Measurements from ENCODE around the gene CLEC9A.

The CLEC9A gene

DNA sequence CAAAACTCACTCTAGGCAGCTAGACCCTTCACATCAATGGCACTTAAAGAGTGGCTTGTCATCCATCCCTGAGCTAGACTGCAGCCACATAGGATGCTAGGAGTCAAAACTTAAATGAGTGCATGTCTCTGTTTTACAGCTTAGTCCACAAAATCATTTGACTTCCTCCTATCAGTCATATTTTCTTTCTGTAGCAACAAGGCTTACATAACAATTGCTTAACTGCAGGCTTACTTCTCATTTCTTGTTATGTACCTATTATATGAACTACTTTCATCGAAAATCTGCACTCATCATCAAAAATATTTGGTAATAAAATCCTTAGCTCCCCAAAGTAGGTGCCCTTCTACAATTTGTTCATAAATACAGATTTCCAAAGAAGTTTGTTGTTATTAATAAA is 38.2 kb downstream of the CLEC9A start:
- no peak for DNase-seq

DNA sequence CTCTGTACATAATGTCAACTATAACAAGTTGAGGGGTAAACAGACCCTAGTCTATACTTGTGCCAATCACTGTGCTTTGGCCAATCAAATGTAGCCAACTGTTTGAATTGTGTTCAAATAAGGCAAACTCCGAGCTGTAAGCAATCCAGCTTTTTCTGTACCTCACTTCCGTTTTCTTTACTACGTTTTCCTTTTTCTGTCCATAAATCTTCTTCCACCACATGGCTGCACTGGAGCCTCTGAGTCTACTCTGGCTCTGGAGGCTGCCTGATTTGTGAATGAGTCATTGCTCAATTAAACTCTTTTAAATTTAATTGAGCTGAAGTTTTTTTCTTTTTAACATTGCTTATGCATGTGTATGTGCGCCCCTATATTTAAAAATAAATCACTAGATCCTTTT is 38.6 kb downstream of the CLEC9A start:
- DNase-seq, result no peak

DNA sequence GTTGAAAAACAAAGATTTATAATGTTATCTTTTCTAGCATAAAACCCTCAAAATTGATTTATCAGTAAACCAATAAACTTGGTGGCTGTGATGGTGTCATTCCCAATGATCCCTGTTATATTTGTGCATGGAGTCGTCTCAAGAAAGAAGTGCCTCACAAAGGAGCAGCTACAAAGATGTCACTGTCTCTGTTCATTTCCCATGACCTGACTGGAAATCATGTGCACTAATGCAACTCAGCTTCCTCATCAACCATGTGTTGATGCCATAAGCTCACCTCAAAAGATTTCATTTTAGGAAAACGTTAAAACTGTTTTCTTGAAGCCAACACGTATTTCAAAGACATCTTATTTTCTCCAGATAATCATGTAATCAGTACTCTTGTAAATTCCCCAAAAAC is 39.5 kb downstream of the CLEC9A start:
- DNase-seq, result no peak

DNA sequence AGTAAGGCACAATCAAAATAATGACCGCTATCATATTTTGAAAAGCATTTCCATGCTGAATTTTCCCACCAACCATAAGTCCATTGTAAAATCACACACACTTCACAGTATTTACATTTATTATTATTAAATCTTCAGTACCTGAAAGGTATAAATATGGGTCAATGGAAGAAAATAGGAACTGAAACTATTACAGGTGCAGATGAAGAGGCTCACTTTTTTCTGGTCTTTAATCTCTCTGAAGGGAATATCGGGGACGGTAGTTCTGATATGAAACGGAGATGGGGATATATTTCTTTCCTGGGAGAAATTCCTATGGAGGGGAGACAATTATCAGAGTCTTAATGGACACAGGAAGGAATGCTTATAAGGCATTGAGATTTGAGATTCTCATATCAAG is 39.9 kb downstream of the CLEC9A start:
- DNase-seq, result no peak

DNA sequence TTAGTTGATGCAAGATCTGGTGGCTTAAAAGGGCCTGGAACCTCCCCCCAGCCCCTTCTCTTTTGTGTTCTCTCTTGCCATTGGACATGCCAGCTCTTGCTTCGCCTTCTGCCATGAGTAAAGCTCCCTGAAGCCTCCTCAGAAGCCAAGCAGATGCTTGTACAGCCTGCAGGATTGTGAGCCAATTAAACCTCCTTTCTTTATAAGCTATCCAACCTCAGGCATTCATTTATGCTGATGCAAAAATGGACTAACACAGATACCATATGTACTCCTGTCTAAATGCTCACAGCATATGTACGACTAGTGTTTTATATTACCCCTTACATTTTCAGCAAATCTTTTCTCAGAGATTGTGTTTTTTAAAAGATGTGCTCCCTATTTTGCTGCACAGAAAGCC is 41.6 kb downstream of the CLEC9A start:
- no peak for DNase-seq

DNA sequence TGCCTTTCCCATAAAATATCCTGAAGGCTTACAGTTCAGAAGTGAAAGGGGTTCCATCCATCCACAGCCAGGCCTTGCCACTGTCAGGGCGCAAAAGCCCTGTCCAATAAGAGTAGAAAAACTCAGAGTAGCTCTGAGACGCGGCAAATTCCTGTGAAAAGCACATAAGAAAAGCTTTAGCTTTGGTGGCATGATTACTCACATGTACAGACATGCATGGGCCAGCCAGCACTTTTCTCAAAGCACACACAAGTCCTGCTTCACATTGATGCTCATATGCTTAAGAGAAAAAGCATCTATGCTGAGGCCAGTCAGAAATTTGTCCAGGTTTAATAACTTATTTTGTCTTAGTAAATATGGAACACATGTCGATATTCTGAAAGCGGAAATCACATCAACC is 42.8 kb downstream of the CLEC9A start:
- no peak for DNase-seq

DNA sequence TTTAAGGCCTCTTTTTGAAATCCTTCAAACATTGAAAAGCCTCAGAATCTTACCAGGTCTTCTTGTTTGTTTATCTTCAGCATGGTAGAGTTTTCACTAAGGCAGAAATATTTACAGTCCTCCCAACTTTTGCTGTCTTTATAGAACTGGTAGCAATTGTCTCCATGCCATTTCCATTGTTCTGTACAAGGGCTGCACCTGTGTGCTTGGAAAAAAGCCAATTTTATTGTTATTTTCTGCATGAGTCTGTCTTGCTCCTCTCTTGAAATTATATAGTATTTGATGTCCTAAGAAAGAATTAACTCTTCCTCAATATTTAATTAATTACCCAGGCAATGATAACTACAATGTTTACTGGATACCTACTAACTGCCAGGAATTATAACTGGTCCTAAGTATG is 45.0 kb downstream of the CLEC9A start:
- no peak for DNase-seq

DNA sequence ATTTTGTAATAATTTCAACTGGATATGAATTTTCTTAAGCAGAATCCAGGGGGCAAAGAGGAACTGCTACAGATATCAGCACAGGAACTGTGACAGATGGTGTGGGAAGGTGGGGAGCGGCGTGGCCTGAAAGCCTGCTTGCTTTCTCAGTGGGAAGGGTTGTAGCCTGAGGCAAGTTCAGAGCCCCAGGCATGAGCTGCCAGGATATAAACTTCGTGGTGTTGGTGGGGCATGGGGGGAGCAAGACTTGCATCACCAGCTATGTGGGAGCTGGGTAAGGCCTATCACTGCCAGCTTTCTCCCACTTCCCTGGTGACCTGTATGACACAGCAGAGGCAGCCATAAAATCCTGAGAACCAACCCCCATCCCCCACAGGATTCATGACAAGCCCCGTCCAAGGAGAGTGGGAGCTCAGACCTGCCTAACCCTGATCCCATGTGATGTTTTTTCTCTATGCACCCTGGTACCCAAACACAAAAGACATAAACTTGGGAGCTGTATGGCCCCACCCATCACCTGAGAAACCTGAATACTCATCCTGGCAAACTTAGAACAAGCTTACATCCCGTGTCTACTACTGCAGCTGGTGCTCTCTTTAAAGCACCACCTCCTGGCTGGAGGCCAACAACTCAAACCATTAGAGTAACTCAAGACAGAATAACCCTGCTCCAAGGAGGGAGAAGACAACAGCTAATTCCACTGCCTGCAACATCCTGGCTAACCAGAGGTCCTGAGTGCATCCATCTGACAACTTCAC is 51.8 kb downstream of the CLEC9A start:
- DNase-seq, result no peak

DNA sequence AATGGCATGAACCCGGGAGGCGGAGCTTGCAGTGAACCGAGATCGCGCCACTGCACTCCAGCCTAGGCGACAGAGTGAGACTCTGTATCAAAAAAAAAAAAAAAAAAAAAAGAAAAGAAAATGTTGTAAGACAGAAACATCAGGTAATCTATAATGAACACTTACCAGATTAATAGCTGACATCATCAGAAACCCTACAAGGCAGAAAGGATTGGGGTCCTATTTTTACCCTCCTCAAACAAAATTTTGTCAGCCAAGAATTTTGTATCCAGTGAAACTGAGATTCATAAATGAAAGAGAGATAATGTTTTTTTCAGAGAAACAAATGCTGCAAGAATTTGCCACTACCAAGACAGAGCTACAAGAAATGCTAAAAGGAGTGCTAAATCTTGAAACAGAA is 54.3 kb downstream of the CLEC9A start:
- DNase-seq, result no peak

DNA sequence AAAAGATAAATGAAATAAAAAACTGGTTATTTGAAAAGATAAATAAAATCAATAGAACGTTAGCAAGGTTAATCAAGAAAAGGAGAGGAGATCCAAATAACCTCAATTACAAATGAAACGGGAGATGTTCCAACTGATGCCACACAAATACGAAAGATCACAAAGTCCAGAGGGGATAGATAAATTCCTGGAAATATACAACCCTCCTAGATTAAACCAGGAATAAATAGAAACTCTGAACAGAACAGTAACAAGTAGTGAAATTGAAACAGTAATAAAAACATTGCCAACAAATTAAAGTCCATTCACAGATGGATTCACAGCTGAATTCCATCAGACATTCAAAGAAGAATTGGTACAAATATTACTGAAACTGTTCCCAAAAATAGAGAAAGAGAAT is 55.9 kb downstream of the CLEC9A start:
- no peak for DNase-seq

DNA sequence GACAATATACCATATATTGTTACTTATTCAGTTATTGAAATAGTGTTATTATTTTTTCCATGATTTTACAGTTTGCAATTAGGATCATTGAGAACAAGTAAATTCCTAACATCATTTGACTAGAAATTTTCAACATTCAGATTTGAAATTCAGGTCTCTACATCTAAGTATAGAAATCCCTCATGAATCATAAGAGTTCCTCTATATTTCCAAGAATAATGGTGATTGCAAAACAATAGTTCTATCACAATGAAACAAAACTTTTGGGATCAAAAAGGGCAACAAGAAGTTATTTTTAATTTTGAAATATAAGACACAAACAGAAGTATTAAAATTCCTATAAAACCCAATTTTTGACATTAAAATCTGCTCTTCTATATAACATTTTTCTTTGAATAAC is 57.5 kb downstream of the CLEC9A start:
- no peak for DNase-seq

DNA sequence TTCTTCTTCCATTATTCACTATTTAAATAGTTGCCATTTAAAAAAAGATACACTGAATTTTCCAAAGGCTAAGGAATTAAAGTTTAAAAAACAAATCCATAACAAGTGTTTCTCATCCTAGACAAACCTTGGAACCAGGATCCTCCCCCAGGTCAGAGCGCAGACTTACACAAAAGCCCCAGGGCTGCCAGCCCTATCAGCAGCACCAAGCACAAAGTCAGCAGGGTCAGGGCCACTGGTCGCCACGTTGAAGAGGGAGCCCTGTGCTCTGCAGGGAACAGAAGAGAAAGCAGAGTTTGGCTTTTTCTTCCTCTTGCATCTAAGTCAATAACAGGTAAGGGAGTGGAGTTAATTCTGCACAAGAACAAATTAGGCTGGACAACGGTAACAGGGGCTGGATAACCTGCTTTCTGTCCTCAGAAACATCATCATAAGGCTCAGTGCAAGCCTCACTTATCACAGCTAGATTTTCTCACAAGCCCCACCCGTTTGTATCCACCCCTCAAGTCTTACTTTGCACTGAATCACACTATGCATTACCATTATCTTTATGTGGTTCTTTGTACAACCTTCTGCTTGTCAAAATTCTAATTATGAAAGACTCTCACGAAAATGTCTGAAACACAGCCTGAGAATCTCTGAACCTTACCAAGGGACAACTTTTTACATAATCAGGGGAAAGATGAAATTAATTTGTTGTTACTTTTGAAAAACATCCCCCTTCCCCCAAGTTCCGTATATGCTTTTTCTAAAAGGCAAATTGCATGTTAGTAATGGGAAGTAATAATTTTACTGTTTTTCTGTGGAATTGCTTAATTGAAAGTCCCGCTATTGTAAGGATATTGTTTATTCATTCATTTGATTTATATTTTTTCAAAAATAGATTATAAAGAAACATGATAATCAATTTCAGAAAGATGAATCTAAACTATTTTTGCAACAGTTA is 58.7 kb downstream of the CLEC9A start:
- DNase-seq, result no peak

DNA sequence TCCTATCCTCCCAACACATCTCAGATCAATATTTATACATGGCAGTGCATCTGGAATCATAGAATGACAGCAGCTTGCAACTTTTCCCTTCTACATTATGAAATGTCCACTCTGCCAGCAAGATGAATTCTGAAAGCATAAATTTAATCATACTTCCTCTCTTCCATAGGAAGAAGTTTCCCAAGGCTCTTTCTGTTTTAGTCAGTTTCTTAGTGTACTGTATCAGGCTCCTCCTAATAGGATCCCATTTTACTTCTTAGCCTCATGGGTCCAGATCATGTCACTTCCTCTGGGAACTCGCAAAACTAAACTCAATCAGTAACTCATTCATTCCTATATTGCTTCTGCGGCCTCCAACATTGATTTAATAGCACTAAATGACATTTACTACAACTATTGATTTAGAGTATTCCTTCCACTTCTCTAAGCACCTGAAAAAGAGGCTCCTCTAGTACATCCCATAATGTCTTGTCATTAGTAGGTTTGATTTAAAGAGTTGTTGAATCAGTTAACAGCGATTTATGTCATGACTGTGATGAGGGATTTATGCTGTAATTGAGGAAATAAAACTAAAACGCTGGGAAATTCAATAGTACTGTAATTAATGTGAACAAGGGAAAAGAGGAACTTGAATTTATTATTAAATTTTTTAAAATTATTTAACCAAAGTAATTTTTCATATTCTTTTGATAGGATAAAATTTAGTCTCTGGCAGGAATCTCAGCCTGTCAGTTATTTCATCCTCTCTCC is 64.3 kb downstream of the CLEC9A start:
- no peak for DNase-seq

DNA sequence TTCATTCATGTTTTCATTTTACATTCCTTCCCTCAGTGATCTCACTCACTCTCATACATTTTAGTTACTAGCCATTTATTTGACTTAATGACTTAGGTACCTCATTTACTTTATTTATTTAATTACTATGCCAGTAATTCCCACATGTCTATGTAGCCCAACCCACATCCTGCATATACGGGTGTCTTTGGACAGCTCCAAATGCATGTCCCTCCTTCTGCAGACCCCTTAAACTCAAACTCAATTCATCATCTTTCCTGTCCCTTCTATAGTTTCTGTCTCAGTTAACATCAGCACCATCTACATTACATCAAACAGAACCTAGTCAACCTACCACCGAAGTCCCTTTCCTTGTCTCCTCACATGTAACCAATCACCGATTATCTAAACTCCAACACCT is 65.5 kb downstream of the CLEC9A start:
- no peak for DNase-seq

DNA sequence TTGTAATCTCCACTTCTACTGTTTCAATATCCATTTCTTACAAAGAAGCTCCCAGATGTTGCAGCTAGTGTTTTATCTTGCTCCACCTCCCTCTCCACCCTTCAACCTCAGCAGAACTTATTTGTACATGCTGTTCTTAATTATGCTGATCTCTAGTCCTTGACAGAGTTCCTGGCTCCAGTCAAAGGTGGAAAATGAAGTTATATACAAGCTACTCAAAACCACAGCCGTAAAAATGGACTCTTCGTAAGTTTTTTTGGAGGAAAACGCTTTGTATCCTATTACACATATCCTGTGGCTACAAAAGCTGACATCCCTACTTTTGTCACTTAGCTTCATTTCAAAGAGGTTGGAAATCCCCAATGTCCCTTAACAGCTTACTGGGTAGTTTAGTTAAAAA is 67.0 kb downstream of the CLEC9A start:
- no peak for DNase-seq

DNA sequence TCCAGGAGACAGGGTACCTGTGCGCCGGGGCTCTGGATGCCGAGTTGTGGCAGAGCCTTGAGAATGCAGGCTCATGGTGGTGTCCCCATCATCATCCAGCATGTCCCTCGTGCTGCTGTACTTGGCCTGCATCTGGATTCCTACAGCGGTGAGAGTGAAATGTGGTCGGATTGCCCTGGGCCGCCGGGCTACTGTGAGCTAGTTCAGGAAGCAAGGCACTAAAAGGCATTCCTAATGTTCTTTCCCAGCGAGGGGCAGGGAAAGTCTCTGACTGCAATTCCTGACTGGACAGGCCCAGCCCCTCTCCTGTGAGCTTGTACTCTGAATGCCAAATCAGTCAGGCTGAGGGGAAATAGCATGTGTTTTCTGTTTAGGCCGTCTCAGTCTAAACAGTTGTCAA is 68.3 kb downstream of the CLEC9A start, which contains the start of gene CLEC1A:
CLEC1A (minus strand) TSS at position 195 of the 400 bp plus-strand sequence; CDS start at position 132, 63 bp downstream.
- DNase-seq, result no peak

DNA sequence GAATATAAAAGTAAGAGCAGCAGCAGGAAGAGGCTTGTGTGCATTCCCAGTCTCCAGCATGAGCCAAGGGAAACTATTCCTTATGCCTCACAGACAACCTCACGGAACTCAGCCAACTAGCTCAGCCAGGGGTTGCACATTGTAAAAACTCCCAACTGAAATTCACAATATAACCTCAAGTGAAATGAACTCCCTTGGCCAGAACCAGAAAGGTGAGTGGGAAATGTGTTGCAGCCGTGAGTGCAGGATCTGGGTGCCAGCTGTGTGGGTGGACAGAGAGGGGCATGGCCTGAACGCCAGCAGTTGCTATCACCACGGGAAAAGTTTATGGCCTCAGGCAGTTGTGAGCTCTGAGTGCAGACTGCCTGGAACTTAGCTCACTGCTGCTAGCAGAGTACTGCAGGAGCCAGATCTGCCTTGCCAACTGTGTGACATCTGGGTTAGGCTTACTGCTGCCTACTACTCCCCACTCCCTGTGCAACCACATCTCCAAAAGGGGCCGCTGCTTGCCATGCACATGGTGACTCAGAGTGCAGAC is 70.6 kb downstream of the CLEC9A start:
- no peak for DNase-seq

DNA sequence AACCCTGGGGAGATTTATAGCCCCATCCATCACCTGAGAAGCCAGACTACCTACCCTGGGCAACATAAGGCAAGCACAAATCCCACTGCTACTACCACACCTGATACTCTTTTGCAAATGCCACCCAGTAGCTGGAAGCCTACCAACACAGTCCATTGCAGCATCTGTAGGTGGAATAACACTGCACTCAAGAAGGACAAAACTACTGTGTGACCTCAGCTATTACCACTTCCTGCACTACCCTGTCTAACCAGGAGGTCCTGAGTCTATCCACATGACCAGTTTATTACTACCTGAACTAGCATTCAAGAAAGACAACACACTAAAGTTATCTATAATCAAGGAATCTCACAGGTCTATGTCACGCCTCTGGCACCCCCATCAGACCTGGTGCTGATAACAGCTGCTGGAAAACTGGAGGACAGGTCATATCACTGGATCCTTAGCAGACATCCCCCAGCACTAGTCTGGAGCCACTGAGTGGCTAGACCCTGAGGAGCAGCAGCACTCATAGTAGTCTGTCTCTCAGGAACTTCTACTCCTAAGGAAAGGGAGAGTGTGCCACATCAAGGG is 71.3 kb downstream of the CLEC9A start:
- no peak for DNase-seq

DNA sequence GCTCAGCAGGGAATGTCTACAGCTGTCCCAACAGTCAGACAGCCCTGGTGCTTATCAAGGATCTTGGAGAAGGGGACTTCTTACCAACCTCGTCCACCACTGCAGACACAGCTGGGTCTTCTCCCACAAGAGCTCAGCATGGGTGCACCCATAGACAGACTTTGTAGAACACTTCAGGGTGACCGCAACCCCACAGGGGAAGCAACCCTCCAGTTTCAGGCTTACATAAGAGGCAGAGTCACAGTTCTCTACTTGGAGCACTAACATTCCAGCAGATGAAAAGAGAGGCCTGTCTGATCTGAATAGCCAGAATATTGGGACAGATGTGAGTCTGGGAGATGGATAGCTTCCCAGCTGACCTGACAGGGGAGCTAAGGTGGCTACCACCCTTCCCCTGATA is 71.8 kb downstream of the CLEC9A start:
- DNase-seq, result no peak

DNA sequence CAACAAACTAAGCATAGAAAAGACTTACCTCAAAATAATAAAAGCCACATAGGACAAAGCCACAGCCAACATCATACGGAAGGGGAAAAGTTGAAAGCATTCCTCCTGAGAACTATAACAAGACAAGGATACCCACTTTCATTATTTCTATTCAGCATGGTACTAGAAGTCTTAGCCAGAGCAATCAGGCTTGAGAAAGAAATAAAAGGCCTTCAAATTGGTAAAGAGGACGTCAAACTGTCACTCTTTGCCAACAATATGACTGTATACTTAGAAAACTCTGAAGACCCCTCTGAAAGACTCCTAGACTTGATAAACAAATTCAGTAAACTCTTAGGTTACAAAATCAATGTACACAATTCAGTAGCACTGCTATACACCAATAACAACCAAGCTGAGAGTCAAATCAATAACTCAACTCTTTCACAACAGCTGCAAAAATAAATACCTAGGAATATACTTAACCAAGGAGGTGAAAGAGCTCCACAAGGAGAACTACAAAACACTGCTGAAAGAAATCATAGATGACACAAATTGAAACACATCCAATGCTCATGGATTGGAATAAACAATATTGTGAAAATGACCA is 79.9 kb downstream of the CLEC9A start:
- DNase-seq, result no peak

DNA sequence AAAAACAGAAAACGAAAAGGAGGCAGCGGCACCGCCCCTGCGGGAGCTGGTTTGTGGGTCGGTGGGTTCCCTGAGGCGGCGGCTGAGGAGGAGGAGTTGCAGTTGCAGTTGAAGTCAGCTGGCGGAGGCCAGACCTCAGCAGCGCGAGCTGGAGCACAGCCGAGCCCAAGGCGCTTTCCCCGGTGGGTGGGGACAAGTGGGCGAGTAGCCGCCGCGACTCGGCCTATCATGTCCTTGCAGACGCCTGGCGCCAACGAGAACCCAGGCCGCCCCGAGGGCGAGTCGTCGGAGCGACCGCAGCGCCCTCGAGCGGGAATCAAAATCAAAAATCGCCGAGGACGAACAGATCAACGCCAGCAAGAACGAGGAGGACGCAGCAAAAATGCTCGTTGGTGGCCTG is 81.0 kb downstream of the CLEC9A start:
- no peak for DNase-seq

DNA sequence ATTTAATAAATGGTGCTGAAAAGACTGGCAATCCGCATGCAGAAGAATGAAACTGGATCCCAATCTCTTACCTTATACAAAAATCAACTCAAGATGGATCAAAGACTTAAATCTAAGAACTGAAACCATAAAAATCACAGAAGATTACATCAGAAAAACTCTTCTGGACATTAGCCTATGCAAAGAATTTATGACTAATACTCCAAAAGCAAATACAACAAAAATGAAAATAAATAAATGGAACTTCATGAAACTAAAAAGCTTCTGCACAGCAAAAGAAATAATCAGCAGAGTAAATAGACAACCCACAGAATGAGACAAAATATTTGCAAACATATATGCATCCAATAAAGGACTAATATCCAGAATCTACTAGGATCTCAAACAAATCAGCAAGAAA is 82.6 kb downstream of the CLEC9A start:
- DNase-seq, result no peak

All from activated CD8-positive, alpha-beta memory T cell treated with anti-CD3 and anti-CD28 coated beads, Interleukin-2, amount 50 U/mL, for 4 hours (primary cell).